Measurements from ENCODE around the gene OSBPL5. TPM values are rescaled to one million over a fixed set of nuclear protein-coding genes. Genes with fewer than 3 reads are reported as not detected.

OSBPL5 gene
- total and polyA plus RNA-seq, 4 experiments from 2014 or later: 0.75 to 5.2 (median 2.9) TPM

DNA sequence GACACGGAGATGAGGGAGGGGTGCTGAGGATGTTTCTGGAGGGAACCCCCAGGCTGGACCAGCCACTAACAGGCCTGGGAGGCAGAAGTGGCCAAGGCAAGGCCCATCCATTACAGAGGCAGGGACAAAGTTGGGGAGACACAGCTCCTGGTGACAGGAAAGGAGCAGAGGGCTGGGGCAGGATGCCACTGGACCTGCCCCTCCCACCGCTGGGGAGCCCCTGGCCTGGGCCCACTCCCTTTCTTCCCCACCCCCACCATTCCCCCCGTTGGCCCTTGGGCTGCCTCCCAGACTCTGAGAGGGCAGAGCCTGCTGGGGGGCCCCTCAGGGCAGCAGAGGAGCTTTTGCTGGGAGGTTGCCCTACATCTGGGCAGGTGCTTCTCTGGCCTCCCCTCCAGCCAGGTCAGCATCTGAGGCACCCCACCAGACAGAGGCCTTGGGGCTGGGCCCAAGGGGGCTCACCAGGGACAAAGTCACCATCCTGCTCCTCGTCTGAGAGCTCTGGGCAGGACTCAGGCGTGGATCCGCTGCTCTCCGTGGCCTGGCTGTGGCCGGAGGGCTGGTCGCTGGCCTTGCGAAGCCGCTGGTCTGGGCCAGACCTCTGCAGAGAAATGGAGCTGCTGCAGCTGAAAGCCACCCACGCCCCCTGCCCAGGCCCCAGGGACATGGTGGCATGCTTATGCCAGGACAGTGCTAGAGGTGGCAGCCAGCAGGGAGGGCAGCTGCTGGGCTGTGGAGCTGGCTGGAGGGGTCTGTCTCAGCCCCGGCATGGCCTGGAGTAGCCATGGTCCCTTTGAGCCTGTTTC is 74.8 kb downstream of the OSBPL5 start:
- H3K36me3 ChIP-seq (ENCODE audit: insufficient read depth, low read length): no peaks in the 10 kb centered on the region
- Mint-ChIP-seq H3K27me3 (peaks cover 0 to 1% of the 10 kb centered on the region in 2 donors), H3K4me1 (no peaks in the 10 kb centered on the region), H3K4me3 (no peak overlapping the region), H3K27ac (no peak overlapping the region), H3K36me3 (no peaks in the 10 kb centered on the region), H3K9me3 (no peaks in the 10 kb centered on the region)
- ChIA-PET CTCF (ENCODE audit: partially characterized antibody) (interaction anchor here (0.6 to 7.9 kb wide), 15 partner anchors 9 to 557 kb away, joined by 3 to 89 read pairs (median 15); partner anchors contain the start of genes CARS1 and PHLDA2), POLR2A (ENCODE audit: partially characterized antibody) (interaction anchor here (1.2 to 2.6 kb wide), 3 partner anchors 41 to 69 kb away, joined by 3 to 12 read pairs (median 5); no protein-coding TSS in a partner anchor)
- H3K4me3 ChIP-seq (ENCODE audit: low read length in 2 of 2): no peak overlapping the region
- intact Hi-C loops (cut with micrococcal nuclease): no loop called here
- no peak for DNase-seq
- no peaks in the 10 kb centered on the region for H3K27me3 ChIP-seq (ENCODE audit: insufficient read depth, low read length)
- H3K27ac ChIP-seq (ENCODE audit: low read depth, low read length): no peak overlapping the region
- H3K4me1 ChIP-seq (ENCODE audit: insufficient read depth, low read length): no peaks in the 10 kb centered on the region
- H3K9me3 ChIP-seq (ENCODE audit: control insufficient read depth in 1 of 2, low read length in 2 of 2): no peaks in the 10 kb centered on the region

- no peak for DNase-seq
- ChIA-PET CTCF (ENCODE audit: partially characterized antibody) (interaction anchor here (0.9 to 7.9 kb wide), 8 partner anchors 9 to 556 kb away, joined by 3 to 89 read pairs (median 24); partner anchors contain the start of gene PHLDA2), POLR2A (ENCODE audit: partially characterized antibody) (interaction anchor here (2.6 kb wide), 1 partner anchor 40 kb away, joined by 12 read pairs; no protein-coding TSS in a partner anchor)
- Histone ChIP-seq H3K4me3 (ENCODE audit: low read length in 2 of 2) (no peak overlapping the region), H3K36me3 (ENCODE audit: insufficient read depth, low read length) (no peaks in the 10 kb centered on the region), H3K4me1 (ENCODE audit: insufficient read depth, low read length) (no peaks in the 10 kb centered on the region), H3K9me3 (ENCODE audit: control insufficient read depth in 1 of 2, low read length in 2 of 2) (no peaks in the 10 kb centered on the region), H3K27ac (ENCODE audit: low read depth, low read length) (no peak overlapping the region), H3K27me3 (ENCODE audit: insufficient read depth, low read length) (no peaks in the 10 kb centered on the region)
- H3K4me3 Mint-ChIP-seq: no peak overlapping the region
- H3K9me3 Mint-ChIP-seq: no peaks in the 10 kb centered on the region
- no peak overlapping the region for H3K27ac Mint-ChIP-seq
- H3K4me1 Mint-ChIP-seq: no peaks in the 10 kb centered on the region
- H3K27me3 Mint-ChIP-seq: peaks cover 0 to 1% of the 10 kb centered on the region in 2 donors
- H3K36me3 Mint-ChIP-seq: no peaks in the 10 kb centered on the region
- intact Hi-C loops (cut with micrococcal nuclease): no loop called here
Measured at GRCh38 chr11:3089236-3090061, 75.7 kb downstream of the OSBPL5 start.

DNA sequence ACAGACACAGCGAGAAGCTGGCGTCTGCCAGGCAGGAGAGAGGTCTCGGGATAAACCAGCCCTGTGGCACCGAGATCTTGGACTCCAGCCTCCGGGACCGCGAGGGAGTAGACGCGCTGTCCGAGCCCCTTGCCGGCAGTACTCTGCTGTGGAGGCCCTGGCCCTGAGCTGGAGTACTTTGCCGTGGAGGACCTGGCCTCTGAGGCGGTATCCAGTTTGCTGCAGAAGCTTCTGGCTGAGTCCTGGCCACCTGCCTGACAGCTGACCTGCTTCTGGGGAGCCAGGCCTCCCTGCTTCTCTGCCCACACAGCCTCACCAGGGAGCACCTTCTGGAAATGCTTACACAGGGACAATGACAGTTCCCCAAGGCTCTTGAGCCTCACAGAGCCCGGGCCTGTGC is 76.3 kb downstream of the OSBPL5 start:
- Mint-ChIP-seq H3K27ac (no peak overlapping the region), H3K36me3 (no peaks in the 10 kb centered on the region), H3K9me3 (no peaks in the 10 kb centered on the region), H3K27me3 (peaks cover 0 to 1% of the 10 kb centered on the region in 2 donors), H3K4me1 (no peaks in the 10 kb centered on the region), H3K4me3 (no peak overlapping the region)
- POLR2A ChIA-PET (ENCODE audit: partially characterized antibody): no interaction called here
- no peak for DNase-seq
- Histone ChIP-seq H3K36me3 (ENCODE audit: insufficient read depth, low read length) (no peaks in the 10 kb centered on the region), H3K27me3 (ENCODE audit: insufficient read depth, low read length) (no peaks in the 10 kb centered on the region), H3K4me1 (ENCODE audit: insufficient read depth, low read length) (no peaks in the 10 kb centered on the region), H3K9me3 (ENCODE audit: control insufficient read depth in 1 of 2, low read length in 2 of 2) (no peaks in the 10 kb centered on the region), H3K27ac (ENCODE audit: low read depth, low read length) (no peak overlapping the region), H3K4me3 (ENCODE audit: low read length in 2 of 2) (no peak overlapping the region)
- CTCF ChIA-PET (ENCODE audit: partially characterized antibody): interaction anchor here (0.9 to 7.9 kb wide), 5 partner anchors 9 to 668 kb away, joined by 3 to 89 read pairs (median 25); no protein-coding TSS in a partner anchor
- intact Hi-C loops (cut with micrococcal nuclease): no loop called here

GRCh38 chr11:3087821-3088800 is 77.0 kb downstream of the OSBPL5 start:
- DNase-seq: no peak
- Histone ChIP-seq H3K4me1 (ENCODE audit: insufficient read depth, low read length) (no peaks in the 10 kb centered on the region), H3K9me3 (ENCODE audit: control insufficient read depth in 1 of 2, low read length in 2 of 2) (no peaks in the 10 kb centered on the region), H3K36me3 (ENCODE audit: insufficient read depth, low read length) (no peaks in the 10 kb centered on the region), H3K27me3 (ENCODE audit: insufficient read depth, low read length) (no peaks in the 10 kb centered on the region), H3K4me3 (ENCODE audit: low read length in 2 of 2) (no peak overlapping the region), H3K27ac (ENCODE audit: low read depth, low read length) (no peak overlapping the region)
- H3K4me3 Mint-ChIP-seq: no peak overlapping the region
- H3K27ac Mint-ChIP-seq: no peak overlapping the region
- POLR2A ChIA-PET (ENCODE audit: partially characterized antibody): no interaction called here
- CTCF ChIA-PET (ENCODE audit: partially characterized antibody): interaction anchor here (1.1 to 7.9 kb wide), 4 partner anchors 51 to 667 kb away, joined by 3 to 89 read pairs (median 43); no protein-coding TSS in a partner anchor
- intact Hi-C loops (cut with micrococcal nuclease): no loop called here
- H3K4me1 Mint-ChIP-seq: no peaks in the 10 kb centered on the region
- no peaks in the 10 kb centered on the region for H3K9me3 Mint-ChIP-seq
- H3K27me3 Mint-ChIP-seq: peaks cover 0 to 1% of the 10 kb centered on the region in 2 donors
- no peaks in the 10 kb centered on the region for H3K36me3 Mint-ChIP-seq

GRCh38 chr11:3087373-3087772 is 77.7 kb downstream of the OSBPL5 start:
- ChIA-PET POLR2A (ENCODE audit: partially characterized antibody) (no interaction called here), CTCF (ENCODE audit: partially characterized antibody) (interaction anchor here (1.1 to 6.5 kb wide), 2 partner anchors 112 to 554 kb away, joined by 3 to 83 read pairs; no protein-coding TSS in a partner anchor)
- no peak for DNase-seq
- H3K9me3 ChIP-seq (ENCODE audit: control insufficient read depth in 1 of 2, low read length in 2 of 2): no peaks in the 10 kb centered on the region
- no peak overlapping the region for H3K27ac Mint-ChIP-seq
- H3K27me3 Mint-ChIP-seq: peaks cover 0 to 1% of the 10 kb centered on the region in 2 donors
- no peaks in the 10 kb centered on the region for H3K36me3 ChIP-seq (ENCODE audit: insufficient read depth, low read length)
- H3K27me3 ChIP-seq (ENCODE audit: insufficient read depth, low read length): no peaks in the 10 kb centered on the region
- no peaks in the 10 kb centered on the region for H3K36me3 Mint-ChIP-seq
- no peaks in the 10 kb centered on the region for H3K9me3 Mint-ChIP-seq
- no peaks in the 10 kb centered on the region for H3K4me1 ChIP-seq (ENCODE audit: insufficient read depth, low read length)
- no peak overlapping the region for H3K4me3 ChIP-seq (ENCODE audit: low read length in 2 of 2)
- H3K4me3 Mint-ChIP-seq: no peak overlapping the region
- no peaks in the 10 kb centered on the region for H3K4me1 Mint-ChIP-seq
- intact Hi-C loops (cut with micrococcal nuclease): no loop called here
- no peak overlapping the region for H3K27ac ChIP-seq (ENCODE audit: low read depth, low read length)

GRCh38 chr11:3086671-3087150 is 78.4 kb downstream of the OSBPL5 start:
- CTCF ChIA-PET (ENCODE audit: partially characterized antibody): interaction anchor here (1.6 kb wide), 1 partner anchor 553 kb away, joined by 6 read pairs; no protein-coding TSS in a partner anchor
- H3K36me3 ChIP-seq (ENCODE audit: insufficient read depth, low read length): no peaks in the 10 kb centered on the region
- DNase-seq: no peak
- H3K9me3 ChIP-seq (ENCODE audit: control insufficient read depth in 1 of 2, low read length in 2 of 2): no peaks in the 10 kb centered on the region
- H3K27me3 ChIP-seq (ENCODE audit: insufficient read depth, low read length): no peaks in the 10 kb centered on the region
- Mint-ChIP-seq H3K36me3 (no peaks in the 10 kb centered on the region), H3K27ac (peak overlapping the region in 1 of 7 donors; percentile 17), H3K4me3 (no peak overlapping the region), H3K4me1 (no peaks in the 10 kb centered on the region), H3K9me3 (no peaks in the 10 kb centered on the region), H3K27me3 (peaks cover 0 to 1% of the 10 kb centered on the region in 2 donors)
- H3K4me1 ChIP-seq (ENCODE audit: insufficient read depth, low read length): no peaks in the 10 kb centered on the region
- H3K4me3 ChIP-seq (ENCODE audit: low read length in 2 of 2): no peak overlapping the region
- no peak overlapping the region for H3K27ac ChIP-seq (ENCODE audit: low read depth, low read length)
- intact Hi-C loops (cut with micrococcal nuclease): no loop called here
- POLR2A ChIA-PET (ENCODE audit: partially characterized antibody): no interaction called here
